ENCODE results near the gene PTOV1. TPM values are rescaled to one million over a fixed set of nuclear protein-coding genes. Genes with fewer than 3 reads are reported as not detected.

The PTOV1 gene
- total and polyA plus RNA-seq, 2 of the 8 experiments (the other 6 are each of a cell fraction or from before 2014, with no cell fraction given): 147 to 251 TPM

DNA sequence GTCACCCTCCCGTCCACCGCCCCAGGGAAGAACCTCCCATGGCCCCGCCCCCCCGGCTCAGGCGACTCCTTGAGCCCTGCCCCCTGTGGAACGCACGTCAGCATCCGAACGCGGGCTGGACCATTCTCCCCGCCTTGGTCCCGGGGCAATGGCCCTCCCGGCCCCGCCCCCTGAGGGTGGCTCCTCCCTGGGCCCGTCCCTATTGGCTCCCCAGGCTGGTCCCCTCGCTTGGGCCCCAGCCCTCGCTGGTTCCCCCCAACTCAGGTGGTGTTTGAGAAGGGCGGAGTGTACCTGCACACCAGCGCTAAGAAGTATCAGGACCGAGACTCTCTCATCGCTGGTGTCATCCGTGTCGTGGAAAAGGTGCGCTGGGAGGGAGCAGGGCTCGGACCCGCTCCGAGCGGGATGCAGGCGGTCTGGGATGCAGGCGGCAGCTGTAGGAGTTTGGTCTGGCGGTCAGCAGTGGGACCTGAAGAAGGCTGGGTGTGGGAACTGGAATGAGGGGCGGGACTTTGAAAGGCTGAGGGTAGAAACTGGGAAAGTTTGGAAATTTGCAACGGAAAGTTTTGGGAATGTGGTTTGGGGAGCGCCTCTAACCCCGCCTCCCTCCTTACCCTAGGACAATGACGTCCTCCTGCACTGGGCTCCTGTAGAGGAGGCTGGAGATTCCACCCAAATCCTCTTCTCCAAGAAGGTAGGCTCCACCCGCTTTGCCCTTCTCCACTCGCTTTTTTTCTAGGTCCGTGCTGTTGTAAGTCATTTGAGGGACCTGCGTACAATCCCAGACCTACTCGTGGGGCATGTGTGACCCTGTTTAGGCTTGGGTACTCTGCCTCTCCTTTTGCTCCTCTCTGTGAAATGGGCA lies 27.2 kb downstream of the PTOV1 start:
- no peak for FAIRE-seq
- H2AK5ac ChIP-seq (ENCODE audit: low read depth, low read length): peak overlapping the region; percentile 75; the same call in 1 of the 2 replicates
- H3K23ac ChIP-seq (ENCODE audit: insufficient read length): no peak overlapping the region
- H3K27me3 ChIP-seq (replicated peaks in 1 of 4; ENCODE audit: control insufficient read depth in 3 of 4, extremely low read depth in 1 of 4, insufficient read depth in 3 of 4, low read length in 3 of 4): no peaks in the 10 kb centered on the region
- H2BK20ac ChIP-seq (ENCODE audit: low read length): 0 out of 2 replicates have a peak overlapping the region, but pooled peaks have one; percentile 61
- peak overlapping the region; percentile 92 for H3K56ac ChIP-seq (replicated peaks; ENCODE audit: insufficient read length, low read depth, low read length)
- H4K8ac ChIP-seq (ENCODE audit: extremely low read depth, insufficient read depth, low read length): peak overlapping the region; percentile 98
- H4K5ac ChIP-seq (ENCODE audit: insufficient read length, low read depth, low read length): peak overlapping the region; percentile 86
- H3K27ac ChIP-seq (ENCODE audit: low read depth, low read length): peak overlapping the region; percentile 99
- H2BK15ac ChIP-seq (ENCODE audit: low read length): 0 out of 2 replicates have a peak overlapping the region, but pooled peaks have one; percentile 65
- H2BK12ac ChIP-seq (ENCODE audit: low read depth, low read length): peak overlapping the region; percentile 96
- peaks cover 10 to 12% of the 10 kb centered on the region in 2 experiments for H4K20me1 ChIP-seq (replicated peaks in 1 of 2; ENCODE audit: control insufficient read depth in 1 of 2, insufficient read depth in 2 of 2, low read length in 2 of 2)
- ChIA-PET CTCF (ENCODE audit: partially characterized antibody) (no interaction called here), POLR2A (ENCODE audit: partially characterized antibody) (interaction anchor here (1.0 to 6.2 kb wide), 11 partner anchors 11 to 202 kb away, joined by 3 to 76 read pairs (median 6); partner anchors contain the start of genes ATF5, MED25, NUP62 and PNKP)
- peak overlapping the region; percentile 99; the same call in 1 of the 2 replicates for H3K18ac ChIP-seq (ENCODE audit: extremely low read depth, low read length)
- peaks cover 0 to 13% (median 7%) of the 10 kb centered on the region in 4 experiments; a peak in 6 of 7 replicates for H3K4me1 ChIP-seq (replicated peaks in 1 of 4; ENCODE audit: control insufficient read depth in 3 of 4, insufficient read depth in 4 of 4, low read length in 3 of 4)
- H3K4me2 ChIP-seq (ENCODE audit: insufficient read depth in 1 of 2, low read depth in 2 of 2, low read length in 2 of 2): peak overlapping the region; percentile 90 to 92
- H3K23me2 ChIP-seq (ENCODE audit: low read depth, low read length): peaks cover 16% of the 10 kb centered on the region
- H4K91ac ChIP-seq (replicated peaks; ENCODE audit: insufficient read length, low read length): peak overlapping the region; percentile 85
- H3K36me3 ChIP-seq (ENCODE audit: control insufficient read depth in 2 of 4, insufficient read depth in 4 of 4, low read length in 3 of 4): peaks cover 14 to 38% (median 31%) of the 10 kb centered on the region in 4 experiments
- H3K79me1 ChIP-seq (ENCODE audit: low read depth, low read length): peaks cover 16% of the 10 kb centered on the region
- WGBS, 2 experiments (ENCODE audit: extremely low coverage in 1 of 2, insufficient coverage in 1 of 2, insufficient read length in 1 of 2, insufficient replicate concordance in 2 of 2, low coverage in 1 of 2, low lambda C conversion rate in 2 of 2, missing lambda C conversion rate in 1 of 2): 4% methylated on average over 34 of the region's 41 CpGs; no CpG with 5 or more reads in 1 of the 2 experiments
- peaks cover 0 to 30% of the 10 kb centered on the region in 2 experiments; a peak in 2 of 4 replicates for H3K79me2 ChIP-seq (ENCODE audit: control insufficient read depth in 1 of 2, insufficient read depth in 2 of 2, low read length in 2 of 2)
- H2AFZ ChIP-seq (ENCODE audit: low read length): peak overlapping the region; percentile 83; the same call in 1 of the 2 replicates
- peak overlapping the region; percentile 80 to 98 (median 96) for H3K9ac ChIP-seq (replicated peaks in 1 of 4; ENCODE audit: extremely low read depth in 1 of 4, low read depth in 3 of 4, low read length in 3 of 4)
- peak overlapping the region; percentile 17 for H3K4ac ChIP-seq (replicated peaks; ENCODE audit: insufficient read length, low read depth, low read length)
- peak overlapping the region; percentile 70 to 95 (median 91) for H3K4me3 ChIP-seq (ENCODE audit: extremely low read depth in 1 of 4, insufficient read depth in 2 of 4, low read depth in 3 of 4, low read length in 4 of 4)
- H3K9me3 ChIP-seq (ENCODE audit: insufficient read depth in 2 of 2, low read depth in 1 of 2, low read length in 1 of 2): no peaks in the 10 kb centered on the region
- peak overlapping the region; percentile 99 for H2BK5ac ChIP-seq (ENCODE audit: low read depth, low read length)
- no peak overlapping the region for H3K14ac ChIP-seq (ENCODE audit: insufficient read length)
- peak; percentile 94 to 98 for DNase-seq (ENCODE audit: low read depth in 1 of 2, low spot score in 2 of 2)
- H2BK120ac ChIP-seq (replicated peaks; ENCODE audit: low read depth, low read length): no peak overlapping the region
- TF ChIP-seq TBP (IDR thresholded peaks at IDR 0.05; ENCODE audit: low read depth, low read length): no peak
- TF ChIP-seq ASH2L (IDR thresholded peaks at IDR 0.05; ENCODE audit: low read length): peak; percentile 30
- peak; percentile 31 to 68; a peak in 1 of 4 replicates for TF ChIP-seq SIN3A (conservative IDR thresholded peaks at IDR 0.05 in 1 of 2, IDR thresholded peaks at IDR 0.05 in 1 of 2; ENCODE audit: low read depth in 1 of 2, low read length in 2 of 2)
- TF ChIP-seq POU5F1 (IDR thresholded peaks at IDR 0.05; ENCODE audit: low read depth, low read length): no peak
- 0 out of 2 replicates have a peak, but pooled peaks have one; percentile 16 for TF ChIP-seq POLR2AphosphoS5 (IDR thresholded peaks at IDR 0.05; ENCODE audit: low read depth, low read length)
- peak; percentile 66 for TF ChIP-seq KDM4A (IDR thresholded peaks at IDR 0.05; ENCODE audit: low read depth, low read length, severe bottlenecking)
- TF ChIP-seq TEAD4 (IDR thresholded peaks at IDR 0.05; ENCODE audit: low read depth, low read length): no peak
- TF ChIP-seq, protein P1, sequence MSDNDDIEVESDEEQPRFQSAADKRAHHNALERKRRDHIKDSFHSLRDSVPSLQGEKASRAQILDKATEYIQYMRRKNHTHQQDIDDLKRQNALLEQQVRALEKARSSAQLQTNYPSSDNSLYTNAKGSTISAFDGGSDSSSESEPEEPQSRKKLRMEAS (IDR thresholded peaks at IDR 0.05): 0 out of 2 replicates have a peak, but pooled peaks have one; percentile 21
- peak; percentile 12; the same call in 1 of the 2 replicates for TF ChIP-seq TAF1 (IDR thresholded peaks at IDR 0.05; ENCODE audit: low read depth, low read length)
- TF ChIP-seq RBBP5 (IDR thresholded peaks at IDR 0.05; ENCODE audit: borderline replicate concordance, low read depth, low read length): no peak; the same call in 1 of the 2 replicates

Data from H1 (cell line).